ENCODE results near the gene KCNQ1.

KCNQ1 gene

DNA sequence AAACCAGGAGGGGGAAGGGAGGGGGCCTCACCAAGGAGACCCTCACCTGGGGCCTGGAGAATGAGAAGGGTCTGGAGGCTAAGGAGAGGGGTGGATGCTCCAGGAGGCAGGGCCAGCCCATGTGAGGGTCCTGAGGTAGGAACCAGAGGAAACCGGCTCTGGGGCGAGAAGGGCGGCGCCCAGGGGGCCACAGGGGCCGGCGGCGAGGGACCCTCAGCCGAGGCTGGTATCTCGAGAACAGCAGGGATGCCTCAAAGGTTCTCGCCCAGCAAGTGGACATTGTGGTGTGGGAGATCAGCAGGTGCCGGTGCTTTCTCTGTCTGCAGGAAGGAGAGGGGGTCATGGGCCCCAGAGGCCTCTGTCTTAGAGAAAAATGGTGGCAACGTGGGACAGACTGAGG, 392.8 kb downstream of the KCNQ1 start:
- DNase-seq (ENCODE audit: low spot score): no peak

DNA sequence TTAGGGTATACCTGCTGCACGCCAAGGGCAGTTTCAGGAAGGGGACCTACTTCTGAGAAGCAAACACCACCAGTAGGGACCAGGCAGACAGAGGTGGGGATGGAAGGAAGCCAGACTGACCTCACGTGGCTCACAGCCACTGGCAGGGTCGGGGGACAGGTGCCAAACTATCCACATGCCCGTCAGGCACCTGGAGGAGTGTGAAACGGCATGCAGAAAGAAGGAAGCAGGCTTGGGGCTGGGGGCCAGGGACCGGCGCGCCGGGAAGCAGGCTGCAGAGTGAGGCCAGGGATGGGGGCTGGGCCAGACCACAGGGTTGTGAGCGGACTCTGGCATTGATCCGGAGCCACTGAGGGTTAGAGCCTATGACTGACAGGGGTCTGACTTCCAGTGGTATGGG, 393.3 kb downstream of the KCNQ1 start:
- DNase-seq (ENCODE audit: low spot score): no peak

DNA sequence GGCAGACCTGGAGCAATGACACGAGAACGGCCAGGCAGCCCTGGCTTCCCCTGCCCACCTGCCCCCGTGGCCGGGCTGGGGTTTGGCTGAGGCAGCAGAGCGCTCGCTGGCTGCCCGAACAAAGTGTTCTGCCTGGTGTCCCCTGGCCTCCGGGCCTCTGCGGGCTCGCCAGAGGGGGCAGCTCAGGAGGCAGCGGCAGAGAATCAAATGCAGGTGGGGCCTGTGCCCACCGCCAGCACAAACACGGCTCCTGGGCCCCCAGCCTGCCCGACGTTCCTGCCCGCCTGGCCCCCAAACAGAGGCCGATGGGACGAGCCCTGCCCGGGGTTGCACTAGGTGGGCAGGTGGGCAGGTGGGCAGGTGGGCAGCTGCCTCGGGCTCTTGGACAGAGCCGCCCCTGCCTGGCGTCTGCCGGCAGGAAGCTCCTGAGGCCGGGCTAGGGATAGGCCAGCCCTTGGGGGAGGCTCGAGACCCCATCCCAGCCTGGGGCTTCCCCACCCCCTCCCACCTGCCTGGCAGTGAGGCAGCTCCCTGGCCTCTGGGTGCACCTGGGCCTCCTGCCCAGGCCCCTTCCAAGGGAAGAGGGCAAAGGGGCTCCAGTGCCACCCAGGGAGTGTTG, 394.0 kb downstream of the KCNQ1 start:
- no peak for DNase-seq (ENCODE audit: low spot score)

GRCh38 chr11:2839395-2839943, 394.7 kb downstream of the KCNQ1 start:
- DNase-seq (ENCODE audit: low spot score): no peak

DNA sequence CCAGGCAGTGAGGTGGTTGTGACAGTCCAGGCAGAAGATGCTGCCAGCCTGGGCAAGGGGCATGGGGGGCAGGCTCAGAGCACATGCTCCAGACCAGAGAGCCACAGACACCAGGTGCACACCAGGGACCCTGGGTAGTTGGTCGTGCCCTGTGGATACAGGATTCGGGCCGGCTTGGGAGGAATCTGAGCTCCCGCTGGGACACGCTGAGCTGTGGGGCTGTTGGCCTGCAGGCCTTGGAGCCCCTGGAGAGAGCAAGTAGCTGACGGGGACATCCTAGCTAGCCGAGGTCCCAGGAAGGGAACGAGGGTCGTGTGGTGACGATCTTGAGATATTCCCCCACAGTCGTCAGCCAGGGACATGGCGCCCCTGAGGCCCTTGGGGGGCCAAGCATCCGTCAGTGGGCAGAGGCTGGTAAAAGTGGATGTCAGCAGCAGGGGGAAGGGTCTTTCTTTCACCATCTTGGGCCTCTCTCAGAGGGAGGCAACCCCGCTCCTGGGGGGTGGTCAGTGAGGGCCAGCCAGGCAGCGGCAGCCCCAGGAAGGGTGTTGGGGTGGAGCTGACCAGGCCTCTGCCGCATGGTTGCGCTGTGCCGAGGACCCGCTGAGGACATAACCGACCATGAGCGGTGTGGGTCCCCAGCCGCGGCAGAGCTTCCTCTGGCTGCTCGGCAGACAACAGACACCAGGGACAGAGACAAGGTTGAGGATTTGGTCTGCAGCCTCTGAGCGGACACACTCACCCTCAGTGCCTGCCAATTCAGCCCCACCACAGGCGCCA, 396.8 kb downstream of the KCNQ1 start:
- DNase-seq (ENCODE audit: low spot score): no peak

DNA sequence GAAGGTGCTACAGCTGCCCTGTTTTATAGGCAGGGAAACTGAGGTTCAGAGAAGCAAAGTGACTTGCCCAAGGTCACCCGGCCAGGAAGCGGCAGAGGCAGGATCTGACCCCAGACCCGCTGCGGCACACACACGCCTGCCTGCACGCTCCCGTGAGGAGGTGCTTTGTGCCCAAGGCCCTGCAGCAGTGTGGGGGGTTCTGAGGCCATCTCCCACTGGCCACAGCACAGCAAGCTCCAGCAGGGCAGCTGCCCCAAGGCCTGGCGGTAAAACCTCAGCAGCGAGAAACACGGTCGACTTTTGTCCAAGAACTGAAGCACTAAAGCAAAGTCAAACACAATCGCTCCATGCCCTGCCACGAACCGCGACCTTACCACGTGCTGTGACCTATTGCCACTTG, 398.1 kb downstream of the KCNQ1 start:
- DNase-seq (ENCODE audit: low spot score): no peak

GRCh38 chr11:2843551-2843950, 398.7 kb downstream of the KCNQ1 start:
- no peak for DNase-seq (ENCODE audit: low spot score)

GRCh38 chr11:2844116-2844842, 399.5 kb downstream of the KCNQ1 start:
- no peak for DNase-seq (ENCODE audit: low spot score)

DNA sequence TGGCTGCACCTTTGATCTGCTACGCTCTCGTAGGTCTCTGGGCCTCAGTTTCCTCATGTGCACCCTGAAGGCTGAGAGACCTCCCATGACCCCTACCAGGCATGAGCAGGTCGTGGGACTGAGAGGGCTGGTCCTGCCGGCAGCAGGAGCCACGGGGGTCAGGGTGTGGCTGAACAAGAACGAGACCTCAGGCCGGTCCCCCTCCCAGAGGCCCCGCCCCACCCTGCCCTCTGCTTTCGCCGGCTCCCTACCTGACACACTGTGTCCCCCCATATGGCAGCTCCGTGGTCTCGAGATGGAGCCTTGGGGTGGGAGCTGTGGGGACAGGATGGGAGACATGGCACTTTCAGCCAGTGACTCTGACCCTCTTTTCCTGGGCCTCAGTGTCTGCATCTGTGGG, 400.2 kb downstream of the KCNQ1 start:
- no peak for DNase-seq (ENCODE audit: low spot score)

DNA sequence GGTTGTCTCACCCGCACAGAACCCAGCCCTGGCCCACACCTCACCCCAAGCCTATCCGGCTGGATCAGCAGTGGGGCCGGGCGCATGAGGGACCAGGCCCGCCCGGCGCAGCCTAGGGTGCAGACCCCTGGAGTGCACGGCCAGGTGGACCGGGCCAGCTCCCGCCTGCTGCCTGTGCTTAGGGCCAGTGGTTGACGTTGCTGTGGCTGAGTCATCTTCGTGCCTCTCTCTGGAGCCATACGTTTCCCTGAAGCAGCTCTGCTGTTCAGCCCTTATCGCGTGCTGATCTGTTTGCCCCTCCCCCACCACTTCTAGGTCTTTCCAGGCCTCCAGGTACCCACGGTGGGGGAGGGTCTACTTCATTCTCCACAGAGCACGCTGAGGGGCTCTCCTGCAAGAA, 401.2 kb downstream of the KCNQ1 start:
- no peak for DNase-seq (ENCODE audit: low spot score)

DNA sequence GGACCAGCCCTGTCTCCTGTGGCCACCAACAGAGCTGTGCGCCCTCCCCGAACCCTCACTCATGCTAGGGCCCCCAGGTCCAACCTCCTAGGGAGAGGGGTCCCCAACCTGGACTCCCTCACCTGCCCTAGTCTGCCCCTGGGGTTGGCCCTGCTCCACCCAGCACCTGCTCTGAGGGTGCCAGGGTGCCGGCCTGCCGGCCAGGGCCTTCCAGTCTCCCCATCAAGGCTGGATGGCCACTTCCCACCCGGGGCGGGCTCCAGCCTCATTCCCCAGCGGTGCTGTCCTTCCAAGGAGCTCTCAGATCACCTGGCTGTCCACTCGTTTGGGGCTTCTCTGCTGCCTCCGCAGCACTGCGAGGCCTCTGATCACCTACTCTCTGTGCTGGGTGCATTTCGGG, 401.7 kb downstream of the KCNQ1 start:
- no peak for DNase-seq (ENCODE audit: low spot score)

- no peak for DNase-seq (ENCODE audit: low spot score)
These were observed 402.8 kb downstream of the KCNQ1 start for GRCh38 chr11:2847561-2847960.

DNA sequence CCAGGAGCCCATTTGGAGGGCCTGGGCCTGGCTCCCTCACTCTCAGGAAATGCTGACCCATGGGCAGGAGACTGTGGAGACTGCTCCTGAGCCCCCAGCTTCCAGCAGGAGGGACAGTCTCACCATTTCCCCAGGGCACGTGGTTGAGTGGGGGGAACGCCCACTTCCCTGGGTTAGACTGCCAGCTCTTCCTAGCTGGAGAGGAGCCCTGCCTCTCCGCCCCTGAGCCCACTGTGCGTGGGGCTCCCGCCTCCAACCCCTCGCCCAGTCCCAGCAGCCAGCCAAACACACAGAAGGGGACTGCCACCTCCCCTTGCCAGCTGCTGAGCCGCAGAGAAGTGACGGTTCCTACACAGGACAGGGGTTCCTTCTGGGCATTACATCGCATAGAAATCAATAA, 403.7 kb downstream of the KCNQ1 start:
- no peak for DNase-seq (ENCODE audit: low spot score)

DNA sequence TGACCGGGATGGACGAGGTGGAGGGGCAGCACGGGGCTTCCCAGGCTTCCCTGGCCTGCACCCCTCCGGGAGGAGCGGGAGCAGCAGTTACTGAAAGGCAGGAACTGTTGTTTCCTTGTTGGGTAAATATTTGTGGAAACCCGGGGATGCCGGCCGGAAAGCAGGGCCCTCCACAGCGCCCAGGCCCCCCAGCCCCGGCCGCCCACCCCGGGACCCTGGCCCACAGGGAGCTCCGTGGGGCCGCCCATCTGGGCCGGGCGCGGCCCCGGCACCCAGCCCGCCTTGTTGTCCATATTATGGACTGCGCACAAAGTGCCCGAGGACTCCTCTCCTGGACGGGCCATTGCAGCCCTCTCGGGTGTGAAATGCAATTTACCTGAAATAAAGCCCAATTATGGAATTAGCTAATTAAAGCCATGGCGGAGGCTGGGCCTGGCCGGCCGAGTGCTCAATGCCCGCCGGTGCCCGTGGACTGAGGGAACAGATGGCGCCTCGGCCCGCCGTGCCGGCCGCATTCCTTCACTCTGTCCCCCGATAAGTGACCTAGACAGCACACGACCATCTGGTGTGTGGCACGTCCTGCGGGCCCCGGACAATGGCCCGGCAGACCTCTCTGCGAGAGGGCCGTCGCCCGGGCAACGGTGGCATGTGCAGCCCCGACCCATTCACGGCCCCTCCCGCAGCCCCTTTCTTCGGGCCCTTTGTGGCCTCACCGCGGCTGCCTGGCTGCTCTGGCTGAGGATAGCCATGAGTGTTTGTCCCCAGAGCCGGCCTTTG, 405.4 kb downstream of the KCNQ1 start:
- no peak for DNase-seq (ENCODE audit: low spot score)

DNA sequence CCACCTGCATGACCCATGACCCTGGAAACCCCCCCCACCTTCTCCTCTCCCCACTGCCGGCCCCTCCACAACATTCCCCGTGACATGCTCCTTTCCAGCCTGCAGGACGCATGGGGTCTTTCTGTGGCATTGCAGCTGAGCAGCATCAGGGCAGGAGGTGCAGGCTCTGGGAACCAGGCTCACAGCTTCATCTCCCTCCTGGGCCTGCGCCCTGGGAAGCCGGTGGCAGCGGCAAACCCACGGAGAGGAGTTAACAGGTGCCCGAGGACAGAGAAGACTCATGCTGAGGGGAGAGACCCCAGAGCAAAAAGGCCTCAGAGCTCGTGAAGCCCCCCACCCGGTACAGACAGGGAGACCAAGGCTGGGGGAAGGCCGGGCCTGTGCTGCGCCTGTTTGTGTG, 408.6 kb downstream of the KCNQ1 start:
- no peak for DNase-seq (ENCODE audit: low spot score)

DNA sequence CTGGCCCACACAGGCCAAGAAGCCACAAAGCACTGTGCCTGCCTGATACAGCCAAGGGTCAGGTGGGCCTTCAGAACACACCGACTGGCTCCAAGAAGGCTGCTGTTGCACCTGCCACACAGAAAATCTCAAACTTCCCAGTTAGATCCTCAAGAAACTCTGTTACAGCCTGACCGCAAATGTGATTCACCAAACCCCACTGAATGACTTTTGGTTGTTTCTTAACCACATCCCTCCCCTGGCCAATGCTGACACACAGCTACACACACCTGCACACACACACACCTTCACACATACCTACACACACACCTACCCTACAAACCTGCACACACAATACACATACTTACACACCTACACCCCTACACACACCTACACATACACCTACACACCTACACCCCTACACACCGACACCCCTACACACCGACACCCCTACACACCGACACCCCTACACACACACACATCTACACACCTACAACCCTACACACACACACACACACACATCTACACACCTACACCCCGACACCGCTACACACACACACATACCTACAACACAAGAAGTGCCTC, 409.3 kb downstream of the KCNQ1 start:
- DNase-seq (ENCODE audit: low spot score): no peak

DNA sequence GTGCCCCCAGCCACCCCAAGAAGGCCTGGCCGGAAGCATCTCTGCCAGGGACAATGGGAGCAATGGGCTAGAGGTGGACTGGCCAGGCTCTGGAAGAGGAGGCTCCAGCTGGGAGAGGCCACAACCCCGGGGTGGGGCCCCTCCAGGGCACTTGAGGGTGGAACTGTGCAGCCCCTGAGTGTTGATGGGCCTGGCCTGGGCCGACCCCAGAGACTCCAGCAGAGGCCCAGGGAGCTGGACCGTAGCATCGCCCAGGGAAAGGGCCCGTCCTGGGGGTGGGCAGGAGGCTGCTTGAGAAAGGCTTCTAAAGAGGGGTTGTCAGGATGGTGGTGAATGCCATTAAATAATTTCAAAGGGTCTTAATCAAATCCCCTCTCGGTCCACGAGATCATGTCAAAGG, 410.4 kb downstream of the KCNQ1 start:
- DNase-seq (ENCODE audit: low spot score): no peak

DNA sequence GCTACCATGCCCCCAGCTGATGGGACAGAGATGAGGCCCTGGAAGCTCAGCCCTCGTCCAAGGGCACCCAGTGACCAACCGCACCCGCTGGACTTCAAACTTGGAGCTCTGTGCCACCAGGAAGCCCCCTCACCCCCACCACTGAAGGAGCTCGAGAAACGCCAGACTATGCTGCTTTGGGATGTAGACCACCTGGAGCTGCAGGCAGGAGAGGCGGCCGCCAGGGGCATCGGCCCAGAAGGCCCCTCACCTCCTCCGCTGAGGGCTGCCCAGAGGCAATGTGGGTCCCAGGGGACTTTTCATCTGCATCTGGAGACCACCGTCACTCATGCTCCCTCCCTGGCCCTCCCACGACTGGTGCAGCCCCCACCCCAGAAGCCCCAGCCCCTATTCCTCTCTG, 412.5 kb downstream of the KCNQ1 start:
- no peak for DNase-seq (ENCODE audit: low spot score)

- no peak for DNase-seq (ENCODE audit: low spot score)
These were observed 413.1 kb downstream of the KCNQ1 start for GRCh38 chr11:2857918-2858317.

DNA sequence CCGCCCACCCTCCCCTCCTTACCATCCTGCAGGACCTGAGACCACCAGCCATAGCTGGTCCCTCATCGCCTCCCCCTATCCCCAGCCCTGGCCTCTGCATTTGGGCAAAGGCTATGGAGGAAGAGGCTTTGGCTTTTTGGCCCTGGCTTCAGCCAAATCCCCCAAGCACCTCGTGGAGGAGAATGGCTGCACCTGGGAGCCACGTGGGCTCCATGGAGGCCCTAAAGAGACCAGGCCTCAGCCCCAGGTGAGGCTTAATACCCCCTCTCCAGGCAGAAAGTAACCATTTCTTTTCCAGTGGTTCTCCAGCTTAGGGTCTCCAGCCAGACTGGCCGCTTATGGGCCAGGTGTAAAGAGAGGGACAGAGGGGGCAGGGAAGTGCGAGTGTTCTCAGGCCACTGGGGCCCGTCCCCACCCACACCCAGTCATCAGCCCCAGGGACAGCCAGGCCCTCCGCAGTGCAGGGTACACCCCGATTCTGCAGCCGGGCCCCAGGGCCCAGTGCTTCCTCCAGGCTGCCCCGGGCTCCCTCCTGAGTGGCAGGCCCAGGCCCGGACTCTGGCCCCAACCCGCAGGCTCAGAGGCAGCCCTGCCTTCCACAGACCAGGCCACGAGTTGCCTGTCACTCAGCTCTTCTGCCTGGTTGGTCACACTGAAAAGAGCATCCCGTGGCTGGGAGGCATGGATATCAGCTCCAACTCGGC, 414.3 kb downstream of the KCNQ1 start:
- DNase-seq (ENCODE audit: low spot score): no peak

GRCh38 chr11:2859699-2860037, 414.9 kb downstream of the KCNQ1 start:
- DNase-seq (ENCODE audit: low spot score): no peak
